HCEC 1CT (cell line): ENCODE measurements around the gene RTRAF.
A peak's percentile ranks its signal among the peaks of the same experiment; 100 is the strongest.

Experiments used
- DNase-seq: peaks from one replicate; pipeline ENCODE4 v3.0.0-alpha.2; 2017

The RTRAF gene

DNA sequence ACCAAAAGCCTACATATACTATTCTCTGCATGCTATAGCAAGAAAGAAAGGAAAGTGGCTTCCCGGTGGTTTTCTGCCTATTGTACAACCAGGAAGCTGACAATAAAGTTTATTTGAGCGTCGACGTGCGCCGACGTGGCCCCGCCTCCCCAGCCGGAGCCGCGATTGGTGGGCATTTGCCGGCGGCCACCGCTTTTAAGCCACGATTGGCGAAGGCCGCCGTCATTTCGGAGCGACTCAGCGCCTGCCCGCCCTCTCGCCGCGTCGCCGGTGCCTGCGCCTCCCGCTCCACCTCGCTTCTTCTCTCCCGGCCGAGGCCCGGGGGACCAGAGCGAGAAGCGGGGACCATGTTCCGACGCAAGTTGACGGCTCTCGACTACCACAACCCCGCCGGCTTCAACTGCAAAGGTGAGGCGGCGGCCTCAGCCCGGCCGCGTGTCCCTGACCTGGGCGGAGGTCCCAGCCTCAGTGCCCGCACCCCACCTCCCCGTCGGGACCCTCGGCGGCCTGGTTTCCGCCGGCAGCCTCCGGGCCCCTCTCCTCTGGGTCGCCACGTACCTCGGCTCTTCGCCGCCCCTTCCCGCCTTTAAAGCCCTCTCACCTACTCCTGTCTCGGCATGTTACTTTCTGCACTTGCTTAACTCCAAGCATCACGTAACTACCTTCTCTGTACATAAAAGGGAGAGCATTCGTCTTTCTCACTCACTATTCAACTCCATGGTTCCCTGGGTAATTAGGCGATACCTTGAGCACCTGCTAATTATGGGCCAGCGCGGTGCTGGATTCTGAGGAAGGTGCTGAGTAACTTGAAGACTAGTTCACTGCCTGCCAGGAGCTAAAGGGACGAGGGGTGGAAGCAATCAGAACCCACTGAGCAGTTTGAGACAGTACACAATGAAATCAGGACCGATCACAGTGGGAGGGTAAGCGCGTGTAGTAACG is at the start of gene RTRAF:
RTRAF (plus strand) TSS at position 254 of the 942 bp plus-strand sequence; CDS start at position 348, 94 bp downstream.
- DNase-seq = peak; percentile 94

DNA sequence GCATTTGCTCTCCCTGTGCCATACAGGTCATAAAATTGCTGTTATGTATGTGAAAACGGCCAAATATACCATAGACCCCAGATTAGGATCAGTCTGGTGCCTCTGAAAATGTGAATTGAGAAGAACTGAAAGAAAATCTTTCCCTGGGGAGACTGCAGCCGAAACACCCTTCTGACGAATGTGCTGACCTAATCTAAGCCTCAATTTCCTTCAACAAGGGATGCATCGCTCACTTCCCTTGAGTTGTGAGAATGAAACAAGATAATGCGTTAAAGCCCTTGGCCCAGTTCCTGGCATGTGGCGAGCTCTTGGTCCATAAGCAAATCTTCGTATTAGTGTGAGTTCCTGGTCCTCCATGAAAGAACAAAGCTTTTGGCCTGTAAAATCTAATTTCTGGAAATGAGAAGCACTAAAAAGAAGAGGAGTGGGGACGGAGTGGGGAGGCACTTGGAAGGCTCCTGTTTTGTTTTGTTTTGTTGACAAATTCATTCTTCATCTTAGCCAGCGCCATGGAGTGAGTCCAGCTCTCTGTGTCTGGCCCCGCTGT is 49.5 kb upstream of the RTRAF start:
- no peak for DNase-seq

DNA sequence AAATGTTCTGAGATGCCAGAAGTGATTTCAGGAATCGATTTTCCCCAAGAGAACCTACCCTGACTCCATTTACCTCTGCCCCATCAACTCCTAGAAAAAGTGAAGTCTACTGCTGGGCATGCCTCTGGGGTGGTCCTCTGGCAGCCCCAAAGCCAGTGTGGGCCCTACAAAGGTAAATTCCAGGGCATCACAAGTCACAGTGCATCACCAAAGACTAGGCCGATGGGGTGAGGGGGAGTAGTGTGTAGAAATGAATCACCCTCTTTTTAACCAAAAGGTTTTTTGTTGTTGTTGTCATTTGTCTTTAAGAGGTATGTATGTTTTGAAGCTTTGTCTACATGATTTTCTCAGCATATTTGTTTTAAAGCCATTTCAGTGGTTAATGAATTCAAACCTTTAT is 46.4 kb upstream of the RTRAF start:
- no peak for DNase-seq

DNA sequence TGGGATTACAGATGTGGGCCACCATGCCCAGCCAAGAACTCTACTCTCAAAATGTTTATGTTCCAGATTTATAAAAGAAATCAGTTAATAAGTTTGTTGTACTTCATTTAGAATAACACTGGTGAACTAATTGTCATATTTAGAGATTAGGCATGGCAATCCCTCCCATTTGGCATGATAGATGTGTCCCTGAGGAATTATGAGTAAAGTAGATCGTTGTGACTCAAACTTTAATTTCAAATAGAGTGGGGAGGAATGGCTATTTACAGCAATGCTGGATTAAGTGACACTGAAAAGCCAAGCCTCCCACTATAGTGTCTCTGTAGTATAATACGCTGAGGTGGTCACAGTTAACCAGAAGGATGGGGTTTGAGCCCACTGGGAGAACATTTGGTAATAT is 39.3 kb upstream of the RTRAF start:
- DNase-seq = no peak

DNA sequence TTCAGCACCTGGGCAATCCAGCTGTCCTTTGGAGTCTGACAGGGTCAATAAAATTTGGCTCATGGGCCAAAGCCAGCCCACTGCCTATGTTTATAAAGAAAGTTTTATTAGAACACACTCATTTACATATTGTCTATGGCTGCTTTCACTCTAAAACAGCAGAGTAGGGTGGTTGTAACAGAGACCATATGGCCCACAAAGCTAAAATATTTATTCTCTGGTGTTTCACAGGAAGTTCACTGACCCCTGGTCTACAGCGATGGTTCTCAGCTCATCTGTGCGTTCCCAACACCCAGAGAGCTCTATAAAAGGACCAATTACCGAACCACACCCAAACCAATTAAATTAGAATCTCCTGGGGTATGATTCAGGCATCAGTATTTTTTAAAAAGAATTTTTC is 37.7 kb upstream of the RTRAF start:
- no peak for DNase-seq

DNA sequence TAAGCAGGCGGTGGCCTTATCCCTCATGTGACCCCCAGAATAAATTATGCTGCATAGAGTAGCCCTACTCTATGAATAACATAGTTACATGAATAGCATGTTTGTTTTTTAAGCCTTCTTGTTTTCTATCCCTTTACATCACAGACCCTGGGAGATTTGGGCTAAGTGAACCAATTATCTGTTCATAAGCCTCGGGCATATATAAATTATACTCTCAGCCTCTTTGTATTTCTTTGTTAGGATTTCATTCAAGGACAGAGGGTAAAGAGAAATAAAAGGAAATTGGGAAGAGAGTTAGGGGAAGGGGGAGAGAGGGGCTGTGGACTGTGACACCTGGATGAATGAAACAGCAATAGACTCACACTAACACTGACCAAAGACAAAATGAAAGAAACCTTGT is 35.3 kb upstream of the RTRAF start:
- DNase-seq = no peak

DNA sequence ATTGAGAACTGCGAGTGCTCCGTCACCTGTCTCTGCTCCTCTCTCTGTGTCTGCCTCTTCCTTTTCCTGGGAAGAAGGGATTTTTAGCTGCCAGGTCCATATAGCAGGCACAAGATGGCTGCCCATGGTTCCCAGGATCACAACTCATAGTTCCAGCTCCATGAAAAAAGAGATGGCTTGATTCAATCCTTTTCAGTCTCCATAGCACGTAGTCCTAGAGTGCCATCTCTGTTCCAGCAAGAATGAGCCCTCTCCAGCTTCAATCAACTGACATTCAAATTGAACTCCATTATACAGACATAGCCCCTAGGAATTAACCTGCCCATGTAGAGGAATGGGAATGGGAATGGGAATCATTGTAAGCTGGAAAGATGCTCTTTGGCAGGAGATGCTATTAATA is 34.7 kb upstream of the RTRAF start:
- DNase-seq = peak; percentile 11

DNA sequence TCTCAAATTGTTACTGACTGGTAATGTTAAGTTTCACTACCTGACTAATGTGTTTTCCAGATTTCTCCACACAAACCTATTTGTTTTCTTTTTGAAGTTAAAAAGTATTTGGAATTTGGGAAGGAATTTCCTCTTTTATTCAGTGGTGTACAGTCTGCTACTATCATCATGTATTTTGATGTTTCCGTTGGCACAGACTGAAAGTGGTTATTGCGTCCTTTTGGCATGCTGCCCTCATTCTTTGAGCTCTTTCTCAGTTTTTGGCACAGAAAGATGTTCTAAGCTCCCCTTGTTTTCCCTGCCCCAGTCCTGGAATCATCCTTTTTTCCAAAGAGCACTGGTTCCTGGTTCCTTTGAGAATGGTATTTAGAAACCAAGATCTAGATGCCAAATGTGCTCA is 31.4 kb upstream of the RTRAF start:
- DNase-seq = no peak

DNA sequence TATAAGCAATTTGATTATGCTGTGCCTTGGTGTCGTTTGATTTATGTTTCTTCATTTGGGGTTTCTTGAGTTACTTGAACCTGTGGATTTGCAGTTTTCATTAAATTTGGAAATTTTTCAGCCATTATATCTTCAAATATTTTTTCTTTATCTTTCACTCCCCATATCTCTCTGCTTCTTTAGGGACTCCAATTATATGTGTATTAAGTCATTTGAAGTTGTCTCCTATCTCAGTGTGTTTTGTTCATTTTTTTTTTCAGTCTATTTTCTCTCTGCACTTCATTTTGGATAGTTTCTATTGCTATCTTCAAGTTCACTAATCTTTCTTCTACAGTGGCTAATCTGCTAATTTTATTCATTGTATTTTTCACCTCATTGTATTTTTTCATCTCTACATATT is 29.4 kb upstream of the RTRAF start:
- no peak for DNase-seq

DNA sequence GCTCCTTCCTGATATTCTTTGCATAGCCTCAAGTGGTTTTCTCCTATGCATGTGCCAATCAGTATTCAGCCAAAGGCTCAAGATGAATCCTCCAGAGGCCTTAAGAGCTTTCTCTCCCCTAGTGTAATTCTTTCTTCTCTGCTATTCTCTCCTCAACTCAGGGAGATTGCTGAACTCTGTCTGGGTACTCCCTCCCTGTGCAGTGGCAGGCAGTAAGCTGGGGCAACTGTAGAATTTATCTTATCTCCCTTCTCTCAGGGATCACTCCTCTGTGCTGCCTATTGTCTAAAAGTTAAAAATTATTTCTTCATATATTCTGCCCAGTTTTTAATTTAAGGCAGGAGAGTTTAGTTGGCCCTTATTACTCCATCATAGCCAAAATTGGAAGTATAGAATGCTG is 28.5 kb upstream of the RTRAF start:
- DNase-seq = no peak

DNA sequence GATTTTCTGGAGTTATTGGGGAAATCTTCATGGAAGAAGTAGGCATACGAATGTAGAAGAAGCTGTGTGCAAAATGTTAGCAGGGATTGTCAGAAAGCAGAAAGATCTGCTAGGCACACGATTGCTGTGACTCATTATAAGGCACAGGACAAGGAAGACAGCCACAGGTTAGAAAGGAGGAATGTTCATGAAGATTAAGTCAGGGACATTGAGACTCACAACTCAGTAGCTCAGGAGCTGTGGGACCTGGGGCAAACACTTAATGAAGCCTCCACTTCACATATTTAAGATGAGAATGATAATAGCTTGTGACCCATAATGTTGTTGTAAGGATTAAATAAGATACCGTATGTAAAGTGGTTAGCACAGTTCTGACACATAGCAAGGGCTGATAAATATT is 26.6 kb upstream of the RTRAF start:
- DNase-seq = peak; percentile 35

DNA sequence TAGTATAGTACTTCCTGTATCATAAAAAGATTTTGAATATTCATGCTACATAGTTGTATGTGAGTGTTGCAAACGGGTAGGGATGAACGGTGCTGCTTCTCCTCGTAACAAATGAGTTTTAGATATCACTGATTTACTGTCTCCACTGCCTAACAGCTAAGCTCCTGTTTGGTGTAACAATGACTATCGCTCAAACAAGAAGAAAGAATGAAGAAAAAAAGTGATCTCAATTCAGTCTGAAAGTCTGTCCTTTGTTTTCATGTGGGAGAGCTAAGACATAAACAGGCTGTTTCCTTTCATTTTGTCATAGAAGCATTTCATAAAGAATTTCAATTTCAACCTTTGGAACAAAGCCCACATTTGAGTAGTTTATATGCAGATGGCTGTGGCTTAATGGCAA is 26.1 kb upstream of the RTRAF start:
- DNase-seq = peak; percentile 48

DNA sequence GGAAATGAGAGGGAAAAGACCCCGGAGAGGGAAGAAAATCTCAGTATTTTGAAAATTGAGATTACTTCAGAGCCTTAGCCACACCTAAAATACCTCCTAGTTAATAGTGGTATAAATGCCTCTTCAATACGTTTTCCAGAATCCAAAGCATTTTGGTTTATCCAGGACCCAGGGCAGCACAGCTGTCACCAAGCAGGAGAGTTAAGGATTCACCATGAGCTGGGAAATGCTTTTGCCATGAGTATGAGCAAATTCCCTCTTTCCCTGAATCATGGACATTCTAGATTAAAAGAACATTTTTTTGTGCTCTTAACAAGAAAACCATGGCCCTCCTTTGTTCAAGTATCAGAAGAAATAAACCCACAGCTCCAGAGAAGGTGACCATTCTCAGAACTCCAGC is 21.8 kb upstream of the RTRAF start:
- DNase-seq = no peak

DNA sequence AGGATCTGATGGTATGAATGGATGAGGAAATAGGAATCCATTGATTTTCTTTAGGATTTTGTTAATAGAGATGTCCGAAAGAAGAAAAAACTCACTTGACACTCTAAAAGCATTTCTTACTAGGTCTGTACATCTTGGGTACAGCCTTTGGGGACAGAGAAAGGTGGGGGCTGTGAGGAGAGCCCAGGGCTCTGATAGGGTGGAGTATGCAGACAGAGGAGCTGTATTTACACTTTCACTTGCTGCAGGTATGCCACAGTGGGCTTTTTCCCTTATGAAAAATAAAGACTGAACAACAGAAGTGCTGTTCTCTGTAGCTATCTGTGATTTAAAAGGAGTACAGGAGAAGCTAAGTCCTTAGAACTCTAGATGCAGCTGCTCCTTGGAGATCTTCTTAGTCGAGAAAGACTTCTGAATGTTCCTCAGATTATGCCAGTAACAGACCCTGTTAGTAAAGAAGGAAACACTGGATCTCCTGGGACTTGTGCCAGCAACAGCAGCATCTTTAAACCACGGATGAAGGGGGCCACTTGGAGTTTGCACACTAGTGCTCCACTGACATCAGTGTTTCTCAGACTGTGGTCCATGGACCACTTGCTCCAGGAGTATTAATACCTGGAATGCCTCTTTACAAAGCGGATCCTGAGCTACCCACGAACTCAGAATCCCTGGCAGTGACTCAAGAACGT is 19.4 kb upstream of the RTRAF start:
- DNase-seq = no peak

DNA sequence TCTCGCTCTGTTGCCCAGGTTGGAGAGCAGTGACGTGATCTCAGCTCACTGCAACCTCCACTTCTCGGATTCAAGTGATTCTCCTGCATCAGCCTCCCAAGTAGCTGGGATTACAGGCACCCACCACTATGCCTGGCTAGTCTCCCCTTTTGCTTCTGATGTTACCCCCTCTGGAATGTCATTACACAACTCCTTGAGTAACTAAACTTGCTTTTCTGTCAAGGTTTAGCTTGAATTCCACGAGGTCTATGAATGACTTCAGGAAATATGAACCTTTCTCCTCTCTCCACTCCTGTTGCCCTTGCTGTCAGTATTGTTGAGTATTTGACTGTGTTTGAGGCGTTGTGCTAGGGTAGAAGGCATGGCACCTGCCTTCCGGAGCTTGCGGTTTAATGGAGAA is 16.8 kb upstream of the RTRAF start:
- DNase-seq = no peak

DNA sequence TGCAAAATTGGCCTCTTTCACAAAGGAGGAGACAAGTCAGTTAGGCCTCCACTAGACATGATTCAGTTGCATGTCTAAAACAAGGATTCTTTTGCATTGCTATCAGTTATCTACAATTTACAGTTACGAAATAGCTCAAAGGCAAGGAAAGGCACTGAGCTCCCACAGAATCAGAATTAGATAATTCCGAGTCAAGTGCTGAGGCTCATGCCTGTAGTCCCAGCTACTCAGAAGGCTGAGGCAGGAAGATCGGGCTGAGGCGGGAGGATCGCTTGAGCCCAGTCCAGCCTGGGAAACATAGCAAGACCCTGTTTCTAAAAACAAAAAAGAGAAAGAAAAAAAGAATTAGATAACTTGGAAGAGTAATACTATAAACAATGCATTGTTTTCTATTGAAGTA is 12.3 kb upstream of the RTRAF start:
- DNase-seq = no peak

DNA sequence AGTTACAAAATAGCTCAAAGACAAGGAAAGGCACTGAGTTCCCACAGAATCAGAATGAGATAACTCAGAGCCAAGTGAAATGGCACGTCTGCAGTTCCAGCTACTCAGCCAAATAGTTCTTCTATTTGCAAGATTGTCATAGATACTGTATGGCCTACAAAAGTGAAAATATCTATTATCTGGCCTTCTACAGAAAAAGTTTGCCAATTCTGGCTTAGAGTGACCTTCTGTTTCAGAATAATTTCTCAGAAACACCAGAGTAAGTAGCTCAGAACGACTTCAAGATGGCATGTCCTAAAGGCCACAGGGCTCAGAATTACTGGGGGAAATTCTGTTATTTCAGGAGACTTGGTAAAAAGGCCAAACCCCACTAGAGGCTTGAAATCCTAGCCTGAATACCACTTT is 10.7 kb upstream of the RTRAF start:
- no peak for DNase-seq

DNA sequence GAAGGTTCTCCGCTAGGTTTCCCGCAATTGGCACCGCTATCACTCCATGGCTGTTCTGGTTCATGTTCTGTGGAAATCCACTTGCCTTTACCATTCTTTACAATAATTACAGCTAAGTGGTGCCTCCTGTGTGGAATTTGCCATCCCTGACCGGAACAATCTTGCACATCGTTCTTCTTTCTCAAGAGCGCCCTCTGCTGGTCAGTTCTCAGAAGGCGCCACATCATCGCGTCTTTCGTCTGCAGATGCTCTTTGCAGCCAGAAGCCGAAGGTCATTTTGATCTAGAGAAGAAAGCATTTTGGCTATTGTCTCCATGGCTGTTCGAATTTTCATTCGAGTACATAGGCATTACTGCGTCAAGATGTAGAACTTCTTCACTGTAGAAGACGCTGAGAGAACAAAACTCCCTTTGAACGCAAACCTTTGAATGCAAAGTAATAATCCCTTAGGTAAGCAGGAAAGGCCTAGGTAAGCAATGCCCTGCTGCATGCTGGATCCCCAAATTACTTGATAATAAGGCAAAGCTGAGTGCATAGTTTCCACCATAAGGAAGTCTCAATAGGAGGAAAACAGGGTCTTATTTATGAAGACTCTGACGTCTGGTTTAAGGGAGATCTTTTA is 10.1 kb upstream of the RTRAF start:
- peak; percentile 62 for DNase-seq

DNA sequence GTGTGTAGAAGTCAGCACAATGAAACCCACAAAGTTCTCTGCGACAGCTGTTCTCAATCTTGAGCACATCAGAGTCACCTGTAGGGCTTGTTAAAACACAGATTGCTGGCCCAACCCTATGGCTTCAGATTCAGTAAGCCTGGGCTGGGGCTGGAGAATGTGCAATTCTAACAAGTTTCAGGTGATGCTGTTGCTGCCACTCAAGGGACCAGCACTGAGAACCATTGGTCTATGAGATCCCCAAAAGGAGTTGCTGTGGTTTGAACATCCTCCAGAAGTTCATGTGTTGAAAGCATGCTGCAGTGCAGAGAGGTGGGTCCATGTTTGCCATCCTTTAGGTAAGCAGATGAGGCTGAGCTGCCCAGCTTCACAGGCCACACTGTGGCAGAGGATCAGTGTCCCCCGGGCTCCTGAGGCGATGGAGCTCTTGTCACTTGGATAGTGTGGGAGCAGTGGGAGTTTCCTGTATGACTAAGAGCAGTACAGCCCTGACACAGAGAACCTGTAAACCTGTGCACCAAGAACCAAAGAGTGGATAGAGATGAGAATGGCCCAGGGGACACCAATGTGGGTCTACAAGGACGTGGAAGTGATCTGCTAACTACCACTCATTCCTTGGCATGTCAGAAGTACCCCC is 8.0 kb upstream of the RTRAF start:
- DNase-seq = no peak

DNA sequence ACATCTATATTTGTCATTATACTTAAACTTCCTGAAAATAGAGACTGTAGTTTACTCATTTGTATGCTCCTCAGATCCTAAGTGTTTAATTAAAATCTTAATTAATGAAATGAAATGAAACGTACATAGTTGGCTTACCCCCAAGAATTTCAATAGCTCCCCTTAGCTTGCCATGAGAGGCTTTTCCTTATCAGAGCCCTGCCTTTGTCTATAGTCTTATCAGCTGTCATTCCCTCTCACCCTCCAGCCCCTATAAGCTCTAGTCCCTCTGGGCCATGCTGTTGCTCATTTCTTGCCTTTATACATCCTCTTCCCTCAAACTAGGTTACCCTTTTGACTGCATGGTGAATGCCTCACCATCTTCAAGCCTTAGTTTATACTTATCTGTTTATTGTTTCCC is 1.1 kb upstream of the RTRAF start:
- no peak for DNase-seq

DNA sequence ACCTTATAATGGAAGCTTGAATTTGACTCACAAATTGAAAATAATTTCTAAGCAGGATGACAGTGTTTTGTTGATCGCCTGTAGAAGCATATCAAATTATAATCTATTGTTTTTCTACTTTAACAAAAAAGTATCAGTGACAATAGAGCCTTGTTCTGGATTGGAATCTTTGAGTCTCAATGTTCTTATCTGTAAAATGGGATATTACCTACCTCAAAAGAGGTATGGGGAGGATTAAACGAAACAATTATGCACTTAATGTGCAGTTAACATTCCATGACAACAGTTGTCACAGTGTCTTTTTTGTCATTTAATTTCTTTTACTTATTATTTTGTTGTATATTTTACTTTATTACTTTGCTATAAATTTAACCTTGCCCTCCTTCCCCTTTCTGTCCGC is 1.1 kb downstream of the RTRAF start:
- no peak for DNase-seq

DNA sequence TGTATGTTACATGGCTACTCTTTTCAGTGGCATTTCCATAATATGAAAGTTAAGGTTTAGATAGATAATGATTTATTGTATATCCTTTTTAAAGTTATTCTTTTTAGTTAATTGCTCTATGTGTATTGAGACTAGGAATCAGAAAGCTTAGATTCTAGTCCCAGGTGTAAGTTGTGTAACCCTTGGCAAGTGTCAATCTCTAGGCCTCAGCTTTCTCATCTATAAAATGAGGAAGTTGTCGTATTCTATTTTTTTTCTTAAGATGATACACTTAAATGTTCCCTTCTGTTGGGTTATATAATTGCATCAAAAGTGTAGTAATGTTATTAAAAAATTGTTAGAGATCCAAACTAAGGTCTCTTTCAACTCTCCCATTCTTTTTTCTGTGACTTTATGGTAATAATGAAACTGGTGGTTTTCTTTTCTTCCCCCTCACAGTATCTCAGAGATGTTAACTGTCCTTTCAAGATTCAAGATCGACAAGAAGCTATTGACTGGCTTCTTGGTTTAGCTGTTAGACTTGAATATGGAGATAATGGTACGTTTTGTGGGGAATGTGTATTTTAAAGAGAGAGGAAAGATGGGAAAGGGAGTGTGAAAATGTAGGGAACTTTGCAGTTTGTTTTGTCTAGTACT is 4.1 kb downstream of the RTRAF start:
- no peak for DNase-seq
